Measurements from ENCODE around the gene NOVA1.

GRCh38 chr14:26531894-26532293 is 65.9 kb downstream of the NOVA1 start:
- no peak for TF ChIP-seq POLR2AphosphoS5 (IDR thresholded peaks at IDR 0.05; ENCODE audit: insufficient read depth in 1 of 2, low read depth in 1 of 2)
- no peak for TF ChIP-seq CTCF (IDR thresholded peaks at IDR 0.05)
- TF ChIP-seq POLR2A (IDR thresholded peaks at IDR 0.05) = no peak

Measured in vagina (tissue), 2 donors.